ENCODE results near the gene ANKRD13B. TPM values are rescaled to one million over a fixed set of nuclear protein-coding genes. Genes with fewer than 3 reads are reported as not detected.
A peak's percentile ranks its signal among the peaks of the same experiment; 100 is the strongest.

The ANKRD13B gene
- total RNA-seq, 2 experiments from 2014 or later: 11.3 to 13.6 TPM

- DNase-seq: no peak
- H3K4me3 Mint-ChIP-seq: no peak overlapping the region
- H3K4me1 Mint-ChIP-seq: peaks cover 7% of the 10 kb centered on the region
- H3K36me3 Mint-ChIP-seq (ENCODE audit: low read depth): peaks cover 38% of the 10 kb centered on the region
- no peaks in the 10 kb centered on the region for H3K9me3 Mint-ChIP-seq
- no peaks in the 10 kb centered on the region for H3K27me3 Mint-ChIP-seq
- POLR2A ChIA-PET: interaction anchor here (1.4 to 5.8 kb wide), 3 partner anchors 11 to 39 kb away, joined by 3 to 36 read pairs (median 24); no protein-coding TSS in a partner anchor
- no peak overlapping the region for H3K27ac Mint-ChIP-seq
- CTCF ChIA-PET: interaction anchor here (1.0 kb wide), 2 partner anchors 36 to 40 kb away, joined by 3 read pairs; no protein-coding TSS in a partner anchor
Observed at GRCh38 chr17:29577385-29578211, 15.3 kb upstream of the ANKRD13B start.

GRCh38 chr17:29578626-29579485 lies 14.1 kb upstream of the ANKRD13B start:
- ChIA-PET POLR2A (interaction anchor here (2.1 to 4.4 kb wide), 2 partner anchors 13 to 38 kb away, joined by 13 to 24 read pairs; partner anchors contain the start of gene ANKRD13B), CTCF (interaction anchor here (1.0 to 5.5 kb wide), 7 partner anchors 9 to 353 kb away, joined by 3 to 43 read pairs (median 4); partner anchors contain the start of gene ANKRD13B)
- Mint-ChIP-seq H3K9me3 (no peaks in the 10 kb centered on the region), H3K4me3 (no peak overlapping the region), H3K27me3 (no peaks in the 10 kb centered on the region), H3K27ac (no peak overlapping the region), H3K4me1 (peaks cover 15% of the 10 kb centered on the region), H3K36me3 (ENCODE audit: low read depth) (peaks cover 42% of the 10 kb centered on the region)
- no peak for DNase-seq

GRCh38 chr17:29579866-29580771 lies 12.8 kb upstream of the ANKRD13B start:
- ChIA-PET POLR2A (interaction anchor here (1.2 to 4.4 kb wide), 3 partner anchors 12 to 37 kb away, joined by 5 to 24 read pairs (median 13); partner anchors contain the start of genes ABHD15 and ANKRD13B), CTCF (interaction anchor here (0.6 to 5.5 kb wide), 12 partner anchors 8 to 351 kb away, joined by 3 to 43 read pairs (median 4); partner anchors contain the start of gene ANKRD13B)
- Mint-ChIP-seq H3K4me3 (no peak overlapping the region), H3K4me1 (peaks cover 25% of the 10 kb centered on the region), H3K27ac (peak overlapping the region; percentile 85), H3K27me3 (no peaks in the 10 kb centered on the region), H3K9me3 (no peaks in the 10 kb centered on the region), H3K36me3 (ENCODE audit: low read depth) (peaks cover 36% of the 10 kb centered on the region)
- peak; percentile 90 for DNase-seq

- Mint-ChIP-seq H3K27ac (no peak overlapping the region), H3K4me1 (peaks cover 41% of the 10 kb centered on the region), H3K9me3 (no peaks in the 10 kb centered on the region), H3K4me3 (no peak overlapping the region), H3K36me3 (ENCODE audit: low read depth) (peaks cover 30% of the 10 kb centered on the region), H3K27me3 (no peaks in the 10 kb centered on the region)
- CTCF ChIA-PET: interaction anchor here (0.5 to 5.5 kb wide), 10 partner anchors 9 to 291 kb away, joined by 3 to 43 read pairs (median 6); partner anchors contain the start of gene ANKRD13B
- no peak for DNase-seq
- POLR2A ChIA-PET: interaction anchor here (1.2 to 4.4 kb wide), 5 partner anchors 9 to 36 kb away, joined by 4 to 24 read pairs (median 8); partner anchors contain the start of gene ABHD15
Observed at GRCh38 chr17:29581583-29582253, 11.2 kb upstream of the ANKRD13B start.

- POLR2A ChIA-PET: interaction anchor here (1.3 to 1.7 kb wide), 3 partner anchors 9 to 35 kb away, joined by 4 to 8 read pairs (median 8); partner anchors contain the start of gene ABHD15
- no peaks in the 10 kb centered on the region for H3K9me3 Mint-ChIP-seq
- H3K4me3 Mint-ChIP-seq: no peak overlapping the region
- peaks cover 30% of the 10 kb centered on the region for H3K36me3 Mint-ChIP-seq (ENCODE audit: low read depth)
- CTCF ChIA-PET: interaction anchor here (0.5 to 5.5 kb wide), 5 partner anchors 9 to 291 kb away, joined by 3 to 43 read pairs (median 19); partner anchors contain the start of gene ANKRD13B
- H3K27me3 Mint-ChIP-seq: no peaks in the 10 kb centered on the region
- H3K4me1 Mint-ChIP-seq: peaks cover 47% of the 10 kb centered on the region
- peak overlapping the region; percentile 26 for H3K27ac Mint-ChIP-seq
- DNase-seq: no peak
Observed at GRCh38 chr17:29582254-29582765, 10.6 kb upstream of the ANKRD13B start.

GRCh38 chr17:29582772-29583171 lies 10.2 kb upstream of the ANKRD13B start:
- Mint-ChIP-seq H3K4me3 (no peak overlapping the region), H3K9me3 (no peaks in the 10 kb centered on the region), H3K27me3 (no peaks in the 10 kb centered on the region), H3K36me3 (ENCODE audit: low read depth) (peaks cover 28% of the 10 kb centered on the region), H3K4me1 (peaks cover 52% of the 10 kb centered on the region), H3K27ac (no peak overlapping the region)
- no peak for DNase-seq
- CTCF ChIA-PET: interaction anchor here (2.0 to 5.5 kb wide), 4 partner anchors 9 to 35 kb away, joined by 6 to 43 read pairs (median 30); partner anchors contain the start of gene ANKRD13B
- POLR2A ChIA-PET: interaction anchor here (1.3 to 1.7 kb wide), 3 partner anchors 8 to 35 kb away, joined by 4 to 8 read pairs (median 8); partner anchors contain the start of gene ABHD15

GRCh38 chr17:29583324-29584248 lies 9.3 kb upstream of the ANKRD13B start:
- no peak overlapping the region for H3K4me3 Mint-ChIP-seq
- peaks cover 23% of the 10 kb centered on the region for H3K36me3 Mint-ChIP-seq (ENCODE audit: low read depth)
- peaks cover 57% of the 10 kb centered on the region for H3K4me1 Mint-ChIP-seq
- DNase-seq: no peak
- H3K9me3 Mint-ChIP-seq: no peaks in the 10 kb centered on the region
- ChIA-PET POLR2A (interaction anchor here (1.6 kb wide), 1 partner anchor 34 kb away, joined by 8 read pairs; no protein-coding TSS in a partner anchor), CTCF (interaction anchor here (1.7 to 5.5 kb wide), 4 partner anchors 8 to 34 kb away, joined by 3 to 43 read pairs (median 30); partner anchors contain the start of gene ANKRD13B)
- no peaks in the 10 kb centered on the region for H3K27me3 Mint-ChIP-seq
- H3K27ac Mint-ChIP-seq: peak overlapping the region; percentile 73

- DNase-seq: no peak
- Mint-ChIP-seq H3K4me1 (peaks cover 57% of the 10 kb centered on the region), H3K9me3 (no peaks in the 10 kb centered on the region), H3K4me3 (no peak overlapping the region), H3K27me3 (no peaks in the 10 kb centered on the region), H3K36me3 (ENCODE audit: low read depth) (peaks cover 19% of the 10 kb centered on the region), H3K27ac (peak overlapping the region; percentile 73)
- CTCF ChIA-PET: interaction anchor here (0.7 to 4.4 kb wide), 5 partner anchors 12 to 195 kb away, joined by 3 to 19 read pairs (median 4); no protein-coding TSS in a partner anchor
- POLR2A ChIA-PET: interaction anchor here (4.9 kb wide), 1 partner anchor 32 kb away, joined by 61 read pairs; no protein-coding TSS in a partner anchor
Observed at GRCh38 chr17:29584452-29585079, 8.4 kb upstream of the ANKRD13B start.

- Mint-ChIP-seq H3K36me3 (ENCODE audit: low read depth) (peaks cover 18% of the 10 kb centered on the region), H3K27me3 (no peaks in the 10 kb centered on the region), H3K27ac (peak overlapping the region; percentile 73), H3K4me1 (peaks cover 60% of the 10 kb centered on the region), H3K9me3 (no peaks in the 10 kb centered on the region), H3K4me3 (peak overlapping the region; percentile 37)
- POLR2A ChIA-PET: interaction anchor here (1.7 to 4.9 kb wide), 3 partner anchors 18 to 31 kb away, joined by 4 to 61 read pairs (median 24); partner anchors contain the start of genes ABHD15 and TP53I13
- DNase-seq: no peak
- CTCF ChIA-PET: interaction anchor here (1.2 to 4.4 kb wide), 5 partner anchors 13 to 215 kb away, joined by 3 to 19 read pairs (median 4); no protein-coding TSS in a partner anchor
Observed at GRCh38 chr17:29585080-29585751, 7.7 kb upstream of the ANKRD13B start.

Data from activated CD4-positive, alpha-beta memory T cell treated with anti-CD3 and anti-CD28 coated beads, Interleukin-2, amount 10 ng/mL, durations not matched to agents 7 days and 5 days (primary cell).